Measurements from ENCODE around the gene ASTN2. TPM values are rescaled to one million over a fixed set of nuclear protein-coding genes. Genes with fewer than 3 reads are reported as not detected.

The ASTN2 gene
- polyA plus RNA-seq, 1 donor from 2014 or later, result 6.8 TPM

- Histone ChIP-seq H4K20me1 (ENCODE audit: insufficient read depth) (no peaks in the 10 kb centered on the region), H3K4me3 (ENCODE audit: low read length) (no peak overlapping the region), H2AFZ (ENCODE audit: low read depth, low read length) (no peak overlapping the region)
Observed at GRCh38 chr9:117296453-117296852, 118.4 kb downstream of the ASTN2 start.

More at GRCh38 chr9:117296453-117296852, 118.4 kb downstream of the ASTN2 start:
- Histone ChIP-seq H3K9ac (ENCODE audit: low read length) (no peak overlapping the region), H3K79me2 (replicated peaks; ENCODE audit: insufficient read depth, low read length) (no peaks in the 10 kb centered on the region), H3K36me3 (ENCODE audit: insufficient read depth, low read length) (no peaks in the 10 kb centered on the region), H3K27ac (ENCODE audit: low read length) (no peak overlapping the region), H3F3A (ENCODE audit: insufficient read depth, low read length, poor library complexity, severe bottlenecking) (no peaks in the 10 kb centered on the region), H3K27me3 (ENCODE audit: insufficient read depth, low read depth, low read length) (no peaks in the 10 kb centered on the region), H3K9me2 (ENCODE audit: insufficient read depth, low read length) (no peaks in the 10 kb centered on the region), H3K4me2 (ENCODE audit: low read length) (no peak overlapping the region), H3K9me3 (ENCODE audit: low read length) (no peaks in the 10 kb centered on the region)
- TF ChIP-seq RAD21 (conservative IDR thresholded peaks at IDR 0.05) (no peak), CTCF (IDR thresholded peaks at IDR 0.05; ENCODE audit: poor library complexity, severe bottlenecking) (no peak), TAF1 (IDR thresholded peaks at IDR 0.05; ENCODE audit: low read depth) (no peak), REST (IDR thresholded peaks at IDR 0.05; ENCODE audit: borderline replicate concordance) (no peak), POLR2AphosphoS5 (IDR thresholded peaks at IDR 0.05) (no peak), MXI1 (conservative IDR thresholded peaks at IDR 0.05; ENCODE audit: poor library complexity, severe bottlenecking) (no peak), EZH2 (IDR thresholded peaks at IDR 0.05; ENCODE audit: borderline replicate concordance, insufficient read depth, low read length, poor library complexity, severe bottlenecking) (no peak), SMC3 (conservative IDR thresholded peaks at IDR 0.05; ENCODE audit: poor library complexity) (no peak), EP300 (conservative IDR thresholded peaks at IDR 0.05; ENCODE audit: poor library complexity, severe bottlenecking) (no peak)
